Osteocyte (in vitro differentiated cells): ENCODE data around the gene MTA1. TPM values are rescaled to one million over a fixed set of nuclear protein-coding genes. Genes with fewer than 3 reads are reported as not detected.

Experiments
- DNase-seq: peaks from one replicate; pipeline ENCODE4 v3.0.0; 2021; ENCODE audit warnings: mixed read lengths; ENCODE audit not compliant: unreplicated experiment; ENCODE audit errors: extremely low spot score
- H3K27ac Mint-ChIP-seq: one replicate; pipeline ENCODE4 v1.8.0; 2021; ENCODE audit warnings: mild to moderate bottlenecking, mixed read lengths; ENCODE audit not compliant: unreplicated experiment
- H3K27me3 Mint-ChIP-seq: one replicate; pipeline ENCODE4 v1.8.0; 2021; ENCODE audit warnings: mixed read lengths; ENCODE audit not compliant: unreplicated experiment
- H3K36me3 Mint-ChIP-seq: one replicate; pipeline ENCODE4 v1.8.0; 2021; ENCODE audit warnings: mixed read lengths; ENCODE audit not compliant: unreplicated experiment
- H3K4me1 Mint-ChIP-seq: one replicate; pipeline ENCODE4 v1.8.0; 2021; ENCODE audit warnings: mixed read lengths; ENCODE audit not compliant: unreplicated experiment
- H3K4me3 Mint-ChIP-seq: one replicate; pipeline ENCODE4 v1.8.0; 2021; ENCODE audit warnings: mild to moderate bottlenecking, moderate library complexity, mixed read lengths; ENCODE audit not compliant: unreplicated experiment
- H3K9me3 Mint-ChIP-seq: one replicate; pipeline ENCODE4 v1.8.0; 2021; ENCODE audit warnings: mixed read lengths; ENCODE audit not compliant: unreplicated experiment
- CTCF ChIP-seq: fragments of 200-600 bp; sonication (generic); IDR thresholded peaks from 2 replicates; pipeline ENCODE4 v1.5.0; 2021; ENCODE audit warnings: antibody characterized with exemption, mild to moderate bottlenecking, moderate library complexity
- total RNA-seq: library from RNA; stranded (reverse); gene quantifications from 2 replicates; pipeline ENCODE4 v1.2.1, GENCODE V29; 2021

Gene MTA1
- total RNA-seq, 1 donor from 2014 or later = 132 TPM

GRCh38 chr14:105493921-105494605, 74.4 kb downstream of the MTA1 start:
- Mint-ChIP-seq H3K27me3 (no peaks in the 10 kb centered on the region), H3K36me3 (no peaks in the 10 kb centered on the region), H3K9me3 (no peaks in the 10 kb centered on the region), H3K4me3 (no peak overlapping the region), H3K27ac (no peak overlapping the region), H3K4me1 (peaks cover 19% of the 10 kb centered on the region)
- no peak for TF ChIP-seq CTCF
- no peak for DNase-seq

DNA sequence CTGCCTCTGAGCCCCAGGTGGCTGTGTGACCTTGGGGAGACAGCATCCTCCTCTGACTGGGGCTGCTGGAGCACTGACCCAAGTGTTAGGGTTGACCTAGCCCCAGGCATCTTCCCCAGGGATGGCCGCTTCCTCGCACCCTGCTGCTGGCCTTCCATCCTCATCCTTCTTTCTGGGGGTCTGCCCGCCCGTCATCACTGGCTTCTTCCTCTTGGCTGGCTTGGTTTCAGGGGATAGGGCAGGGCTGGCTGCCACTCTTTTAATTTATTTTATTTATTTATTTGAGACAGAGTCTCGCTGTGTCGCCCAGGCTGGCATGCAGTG, 74.9 kb downstream of the MTA1 start:
- no peak for DNase-seq
- Mint-ChIP-seq H3K36me3 (no peaks in the 10 kb centered on the region), H3K27ac (no peak overlapping the region), H3K4me1 (peaks cover 14% of the 10 kb centered on the region), H3K9me3 (no peaks in the 10 kb centered on the region), H3K27me3 (no peaks in the 10 kb centered on the region), H3K4me3 (no peak overlapping the region)
- no peak for TF ChIP-seq CTCF

GRCh38 chr14:105495101-105495989, 75.7 kb downstream of the MTA1 start:
- Mint-ChIP-seq H3K9me3 (no peaks in the 10 kb centered on the region), H3K27me3 (no peaks in the 10 kb centered on the region), H3K36me3 (no peaks in the 10 kb centered on the region), H3K27ac (no peak overlapping the region), H3K4me3 (no peak overlapping the region), H3K4me1 (peaks cover 11% of the 10 kb centered on the region)
- peak; percentile 84 for DNase-seq
- TF ChIP-seq CTCF = no peak

DNA sequence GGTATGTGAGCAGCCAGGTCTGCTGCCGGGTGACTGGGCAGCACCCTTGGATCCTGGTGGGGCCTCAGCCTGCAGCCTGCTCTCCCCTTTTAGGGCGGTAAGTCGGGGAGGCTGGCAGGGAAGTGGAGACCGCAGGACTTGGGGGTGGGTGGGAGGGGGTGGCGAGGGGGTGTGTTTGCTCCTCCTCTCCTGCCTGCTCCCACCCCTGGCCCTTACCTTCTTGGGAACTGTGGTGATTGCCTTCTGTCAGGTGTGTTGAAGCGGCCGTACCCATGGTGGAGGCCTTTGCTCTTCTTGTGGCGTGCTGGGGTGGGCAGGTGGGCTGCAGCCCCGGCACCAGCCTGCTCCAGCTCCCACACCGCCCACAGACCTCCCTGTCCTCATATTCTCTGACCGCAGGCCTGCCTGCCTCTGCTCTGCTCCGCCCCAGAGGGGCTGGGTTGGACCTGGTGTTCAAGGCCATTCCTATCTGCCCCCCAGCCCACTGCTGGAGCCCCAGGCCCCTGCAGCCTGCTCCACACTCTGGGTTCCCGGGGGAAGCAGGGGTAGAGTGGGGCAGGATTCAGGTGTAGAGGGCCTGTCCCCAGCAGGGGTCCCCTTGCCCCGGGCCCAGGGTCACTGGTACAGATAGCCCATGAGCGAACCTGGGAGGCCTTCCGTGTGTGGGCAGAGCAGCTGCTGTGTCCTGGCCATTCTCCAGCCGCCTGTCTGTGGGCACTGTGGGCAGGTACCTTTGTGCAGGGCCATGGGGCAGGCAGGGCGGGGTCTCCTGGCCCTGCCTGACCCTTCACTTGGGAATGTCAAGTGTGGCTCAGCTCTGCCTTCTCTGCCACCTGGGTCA, 76.6 kb downstream of the MTA1 start:
- Mint-ChIP-seq H3K36me3 (no peaks in the 10 kb centered on the region), H3K4me3 (no peak overlapping the region), H3K9me3 (no peaks in the 10 kb centered on the region), H3K4me1 (peaks cover 11% of the 10 kb centered on the region), H3K27me3 (no peaks in the 10 kb centered on the region), H3K27ac (no peak overlapping the region)
- TF ChIP-seq CTCF = no peak
- no peak for DNase-seq
